Measurements from ENCODE around the gene ACTR2. TPM values are rescaled to one million over a fixed set of nuclear protein-coding genes. Genes with fewer than 3 reads are reported as not detected.

Gene ACTR2
- total and polyA plus RNA-seq, 9 of the 15 experiments (the other 6 are each of a cell fraction or from before 2014, with no cell fraction given): 47.3 to 239 (median 108) TPM

DNA sequence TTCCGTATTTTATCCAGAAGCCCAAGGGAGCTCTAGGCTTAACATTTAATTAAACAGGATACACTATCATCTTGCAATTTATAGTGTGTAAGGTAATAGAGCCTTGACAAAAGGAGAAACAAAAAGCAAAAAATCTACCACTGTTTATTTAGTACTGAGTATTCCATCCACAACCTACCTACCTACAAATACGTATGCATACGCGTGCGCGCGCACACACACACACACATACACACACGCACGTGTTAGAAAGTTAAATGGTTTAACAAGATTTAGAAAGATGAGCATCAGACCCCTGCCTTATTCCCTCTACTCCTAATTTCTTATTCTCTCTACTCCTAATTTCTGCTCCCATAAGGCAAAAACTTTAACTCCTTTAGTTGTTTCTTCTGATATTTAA is 14.6 kb upstream of the ACTR2 start:
- Histone ChIP-seq H4K20me1 (replicated peaks; ENCODE audit: control insufficient read depth, insufficient read depth, low read length) (no peaks in the 10 kb centered on the region), H3K9ac (ENCODE audit: insufficient read depth in 1 of 2, low read depth in 2 of 2, low read length in 2 of 2) (no peak overlapping the region), H3K9me1 (ENCODE audit: control insufficient read depth, insufficient read depth, low read length) (no peaks in the 10 kb centered on the region), H3K27ac (ENCODE audit: extremely low read depth, low read depth, low read length) (no peak overlapping the region), H3K36me3 (ENCODE audit: control insufficient read depth, insufficient read depth, low read length) (no peaks in the 10 kb centered on the region), H3K79me2 (ENCODE audit: control insufficient read depth, insufficient read depth, low read length) (no peaks in the 10 kb centered on the region), H2AFZ (ENCODE audit: low read depth, low read length) (no peak overlapping the region), H3K9me3 (replicated peaks; ENCODE audit: control insufficient read depth, insufficient read depth, low read depth, low read length) (no peaks in the 10 kb centered on the region), H3K4me3 (no peak overlapping the region), H3K4me2 (ENCODE audit: insufficient read depth, low read length) (no peak overlapping the region), H3K4me1 (replicated peaks in 1 of 2; ENCODE audit: control insufficient read depth in 2 of 2, insufficient read depth in 2 of 2, low read length in 2 of 2) (peaks cover 0 to 8% of the 10 kb centered on the region in 2 experiments; a peak in 2 of 5 replicates), H3K27me3 (ENCODE audit: control insufficient read depth in 2 of 2, insufficient read depth in 2 of 2, low read length in 2 of 2) (no peaks in the 10 kb centered on the region)
- no peak for ATAC-seq
- no peak for FAIRE-seq
- no peak for DNase-seq (ENCODE audit: extremely low read depth in 1 of 4, low spot score in 3 of 4)
- POLR2A ChIA-PET: interaction anchor here (0.6 to 1.5 kb wide), 2 partner anchors 15 to 17 kb away, joined by 3 read pairs; partner anchors contain the start of gene ACTR2
- CTCF ChIA-PET (ENCODE audit: low intra/inter-chr PET ratio): no interaction called here
- no peak for TF ChIP-seq EZH2 (IDR thresholded peaks at IDR 0.05; ENCODE audit: borderline replicate concordance, low read depth, low read length)
- TF ChIP-seq, protein P1, sequence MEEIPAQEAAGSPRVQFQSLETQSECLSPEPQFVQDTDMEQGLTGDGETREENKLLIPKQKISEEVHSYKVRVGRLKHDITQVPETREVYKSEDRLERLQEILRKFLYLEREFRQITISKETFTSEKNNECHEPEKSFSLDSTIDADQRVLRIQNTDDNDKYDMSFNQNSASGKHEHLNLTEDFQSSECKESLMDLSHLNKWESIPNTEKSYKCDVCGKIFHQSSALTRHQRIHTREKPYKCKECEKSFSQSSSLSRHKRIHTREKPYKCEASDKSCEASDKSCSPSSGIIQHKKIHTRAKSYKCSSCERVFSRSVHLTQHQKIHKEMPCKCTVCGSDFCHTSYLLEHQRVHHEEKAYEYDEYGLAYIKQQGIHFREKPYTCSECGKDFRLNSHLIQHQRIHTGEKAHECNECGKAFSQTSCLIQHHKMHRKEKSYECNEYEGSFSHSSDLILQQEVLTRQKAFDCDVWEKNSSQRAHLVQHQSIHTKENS (CRISPR knock-in tag; IDR thresholded peaks at IDR 0.05): no peak
- no peak for TF ChIP-seq SIN3B (IDR thresholded peaks at IDR 0.05; ENCODE audit: low read depth)
- TF ChIP-seq, protein P2, sequence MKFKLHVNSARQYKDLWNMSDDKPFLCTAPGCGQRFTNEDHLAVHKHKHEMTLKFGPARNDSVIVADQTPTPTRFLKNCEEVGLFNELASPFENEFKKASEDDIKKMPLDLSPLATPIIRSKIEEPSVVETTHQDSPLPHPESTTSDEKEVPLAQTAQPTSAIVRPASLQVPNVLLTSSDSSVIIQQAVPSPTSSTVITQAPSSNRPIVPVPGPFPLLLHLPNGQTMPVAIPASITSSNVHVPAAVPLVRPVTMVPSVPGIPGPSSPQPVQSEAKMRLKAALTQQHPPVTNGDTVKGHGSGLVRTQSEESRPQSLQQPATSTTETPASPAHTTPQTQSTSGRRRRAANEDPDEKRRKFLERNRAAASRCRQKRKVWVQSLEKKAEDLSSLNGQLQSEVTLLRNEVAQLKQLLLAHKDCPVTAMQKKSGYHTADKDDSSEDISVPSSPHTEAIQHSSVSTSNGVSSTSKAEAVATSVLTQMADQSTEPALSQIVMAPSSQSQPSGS (CRISPR knock-in tag; IDR thresholded peaks at IDR 0.05): no peak
- TF ChIP-seq, protein P3, sequence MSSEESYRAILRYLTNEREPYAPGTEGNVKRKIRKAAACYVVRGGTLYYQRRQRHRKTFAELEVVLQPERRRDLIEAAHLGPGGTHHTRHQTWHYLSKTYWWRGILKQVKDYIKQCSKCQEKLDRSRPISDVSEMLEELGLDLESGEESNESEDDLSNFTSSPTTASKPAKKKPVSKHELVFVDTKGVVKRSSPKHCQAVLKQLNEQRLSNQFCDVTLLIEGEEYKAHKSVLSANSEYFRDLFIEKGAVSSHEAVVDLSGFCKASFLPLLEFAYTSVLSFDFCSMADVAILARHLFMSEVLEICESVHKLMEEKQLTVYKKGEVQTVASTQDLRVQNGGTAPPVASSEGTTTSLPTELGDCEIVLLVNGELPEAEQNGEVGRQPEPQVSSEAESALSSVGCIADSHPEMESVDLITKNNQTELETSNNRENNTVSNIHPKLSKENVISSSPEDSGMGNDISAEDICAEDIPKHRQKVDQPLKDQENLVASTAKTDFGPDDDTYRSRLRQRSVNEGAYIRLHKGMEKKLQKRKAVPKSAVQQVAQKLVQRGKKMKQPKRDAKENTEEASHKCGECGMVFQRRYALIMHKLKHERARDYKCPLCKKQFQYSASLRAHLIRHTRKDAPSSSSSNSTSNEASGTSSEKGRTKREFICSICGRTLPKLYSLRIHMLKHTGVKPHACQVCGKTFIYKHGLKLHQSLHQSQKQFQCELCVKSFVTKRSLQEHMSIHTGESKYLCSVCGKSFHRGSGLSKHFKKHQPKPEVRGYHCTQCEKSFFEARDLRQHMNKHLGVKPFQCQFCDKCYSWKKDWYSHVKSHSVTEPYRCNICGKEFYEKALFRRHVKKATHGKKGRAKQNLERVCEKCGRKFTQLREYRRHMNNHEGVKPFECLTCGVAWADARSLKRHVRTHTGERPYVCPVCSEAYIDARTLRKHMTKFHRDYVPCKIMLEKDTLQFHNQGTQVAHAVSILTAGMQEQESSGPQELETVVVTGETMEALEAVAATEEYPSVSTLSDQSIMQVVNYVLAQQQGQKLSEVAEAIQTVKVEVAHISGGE (CRISPR knock-in tag; IDR thresholded peaks at IDR 0.05): no peak
- no peak for TF ChIP-seq LARP7 (IDR thresholded peaks at IDR 0.05)
- intact Hi-C loops (cut with micrococcal nuclease) (no loop called here), in situ Hi-C loops (cut with MboI) (no loop called here)
- BruUV-seq (replicated peaks): no TSS peak
- WGBS (ENCODE audit: insufficient coverage, low coverage, missing lambda C conversion rate): 90% methylated on average over 9 of the region's 9 CpGs

All from K562 (cell line).